LHCN-M2 (cell line): Measurements from ENCODE around the gene CCDC148. TPM values are rescaled to one million over a fixed set of nuclear protein-coding genes. Genes with fewer than 3 reads are reported as not detected.
A peak's percentile ranks its signal among the peaks of the same experiment; 100 is the strongest.
"Not testable (repeated sequence)": the region's sequence is repeated elsewhere in the genome, so short reads cannot be mapped to it uniquely, and the experiment has no call there.

Source experiments
- DNase-seq: peaks from one replicate; pipeline ENCODE4 v3.0.0-alpha.2; 2012; ENCODE audit warnings: low read depth
- total RNA-seq: library from RNA; depleted of rRNA; stranded (reverse); fragments of >200 nt; gene quantifications from 2 replicates; pipeline ENCODE4 v1.2.3, GENCODE V29; 2014

The CCDC148 gene
- total RNA-seq, 1 experiment from 2014 or later: 0.29 TPM

DNA sequence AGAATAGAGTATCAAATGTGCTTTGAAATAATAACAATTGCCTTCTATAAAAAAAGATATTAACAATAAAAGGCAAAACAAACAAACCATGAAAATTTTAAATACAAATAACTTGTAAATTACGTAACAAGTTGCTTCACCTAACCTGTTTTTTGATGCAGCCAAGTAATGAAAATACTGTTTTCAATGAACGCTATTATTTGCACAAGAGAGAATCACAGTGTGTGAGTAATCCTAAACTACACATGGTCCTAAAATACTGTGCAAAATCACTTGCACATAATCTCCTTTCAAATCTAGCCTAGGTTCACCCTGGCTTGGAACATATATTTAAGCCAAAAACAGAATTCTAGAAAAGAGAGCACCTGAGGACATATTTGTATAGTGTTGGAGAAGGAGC is 98.9 kb downstream of the CCDC148 start:
- no peak for DNase-seq

- no peak for DNase-seq
Observed at GRCh38 chr2:158357122-158357521, 99.4 kb downstream of the CCDC148 start.

- DNase-seq: not testable (repeated sequence)
Observed at GRCh38 chr2:158351466-158351816, 105.1 kb downstream of the CCDC148 start.

GRCh38 chr2:158350751-158351465 is 105.6 kb downstream of the CCDC148 start:
- DNase-seq: not testable (repeated sequence)

GRCh38 chr2:158346032-158346431 is 110.5 kb downstream of the CCDC148 start:
- no peak for DNase-seq

GRCh38 chr2:158339513-158339912 is 117.0 kb downstream of the CCDC148 start:
- no peak for DNase-seq

- DNase-seq: no peak
Observed at GRCh38 chr2:158337018-158337417, 119.5 kb downstream of the CCDC148 start.

DNA sequence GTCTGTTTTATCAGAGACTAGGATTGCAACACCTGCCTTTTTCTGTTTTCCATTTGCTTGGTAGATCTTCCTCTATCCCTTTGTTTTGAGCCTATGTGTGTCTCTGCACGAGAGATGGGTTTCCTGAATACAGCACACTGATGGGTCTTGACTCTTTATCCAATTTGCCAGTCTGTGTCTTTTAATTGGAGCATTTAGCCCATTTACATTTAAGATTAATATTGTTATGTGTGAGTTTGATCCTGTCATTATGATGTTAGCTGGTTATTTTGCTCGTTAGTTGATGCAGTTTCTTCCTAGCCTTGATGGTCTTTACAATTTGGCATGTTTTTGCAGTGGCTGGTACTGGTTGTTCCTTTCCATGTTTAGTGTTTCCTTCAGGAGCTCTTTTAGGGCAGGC is 124.8 kb downstream of the CCDC148 start:
- DNase-seq: not testable (repeated sequence)

GRCh38 chr2:158325782-158326340 is 130.7 kb downstream of the CCDC148 start:
- DNase-seq: no peak

DNA sequence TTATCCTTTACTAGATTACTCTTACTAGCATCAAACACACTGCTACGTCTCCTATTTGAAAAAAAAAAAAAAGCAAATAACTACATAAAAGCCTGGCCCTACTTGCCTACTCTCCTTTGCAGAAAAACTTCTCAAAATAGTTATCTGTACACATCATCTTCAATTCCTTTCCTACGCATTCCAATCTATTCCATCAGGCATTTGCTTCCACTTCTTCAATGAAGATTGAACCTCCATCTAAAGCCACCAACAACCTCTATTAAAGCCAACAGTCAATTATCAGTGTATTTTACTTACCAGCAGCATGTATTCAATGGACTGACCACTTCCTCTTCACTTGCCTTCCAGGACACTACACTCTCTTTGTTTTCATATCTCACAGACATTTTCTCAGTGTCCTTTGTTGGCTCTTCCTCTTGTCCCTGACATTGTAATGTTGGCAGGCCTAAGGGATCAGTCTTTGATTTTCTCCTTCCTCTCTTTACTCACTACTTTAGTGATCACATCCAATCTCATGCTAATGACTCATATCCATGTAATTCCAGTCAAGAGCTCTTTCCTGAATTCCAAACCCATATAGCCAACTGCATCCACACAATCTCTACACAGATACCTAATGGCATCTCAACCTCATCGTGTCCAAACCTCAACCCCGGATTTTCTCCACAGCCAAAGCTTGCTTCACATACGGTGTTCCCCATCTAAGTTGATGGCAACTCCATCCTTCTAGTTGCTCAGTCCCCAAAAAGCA is 131.3 kb downstream of the CCDC148 start:
- DNase-seq: peak; percentile 46

- DNase-seq: no peak
Observed at GRCh38 chr2:158323381-158323780, 133.2 kb downstream of the CCDC148 start.

GRCh38 chr2:158321264-158321663 is 135.3 kb downstream of the CCDC148 start:
- DNase-seq: peak; percentile 34

DNA sequence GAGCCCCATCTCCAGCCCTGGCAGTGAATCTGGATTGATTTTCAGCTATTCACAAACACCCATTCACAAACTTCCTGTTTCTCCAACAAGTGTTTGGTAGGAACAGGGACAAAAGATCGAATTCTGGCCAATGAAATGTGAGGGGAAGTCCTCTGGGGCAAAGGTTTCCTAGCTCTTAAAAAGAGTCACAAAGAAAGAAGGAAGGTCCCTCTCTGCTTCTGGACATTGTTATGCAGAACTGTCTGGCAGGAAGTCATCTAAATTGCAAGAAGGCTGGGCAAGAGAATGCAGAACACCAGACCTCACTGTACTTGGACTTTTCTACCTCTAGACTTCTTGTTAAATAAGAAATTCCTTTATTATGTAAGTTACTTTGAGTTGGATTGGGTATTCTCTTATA is 137.3 kb downstream of the CCDC148 start:
- DNase-seq: no peak

GRCh38 chr2:158317642-158318041 is 138.9 kb downstream of the CCDC148 start:
- DNase-seq: no peak

DNA sequence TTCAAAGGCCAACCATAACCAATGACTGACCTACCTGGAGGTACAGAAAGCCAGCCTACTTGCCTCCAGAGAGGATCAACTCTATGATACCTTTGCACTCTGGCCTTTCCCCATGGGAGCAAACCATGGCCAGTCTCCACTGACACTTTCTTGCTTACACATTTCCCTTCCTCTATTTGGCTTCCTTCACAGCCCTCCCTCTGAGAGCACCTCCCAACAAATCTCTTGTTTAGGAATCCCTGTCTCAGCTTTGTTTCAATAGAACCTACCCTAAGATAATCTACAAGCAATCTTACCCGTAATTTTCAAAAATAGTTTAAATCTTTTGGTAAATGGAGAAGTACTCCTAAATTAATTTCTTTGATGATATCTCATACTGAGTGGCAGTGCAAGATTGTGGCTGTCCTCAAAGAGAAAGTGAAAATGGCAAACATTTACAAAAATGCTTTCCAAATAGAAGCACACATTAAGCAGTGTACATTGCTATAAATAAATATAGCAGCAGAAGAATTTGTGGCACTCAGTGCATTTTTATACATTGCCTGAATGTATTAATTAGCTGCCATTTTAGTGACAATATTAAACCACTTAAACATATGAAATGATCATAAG is 140.6 kb downstream of the CCDC148 start:
- DNase-seq: no peak

GRCh38 chr2:158315000-158315399 is 141.6 kb downstream of the CCDC148 start:
- no peak for DNase-seq

GRCh38 chr2:158313734-158314133 is 142.8 kb downstream of the CCDC148 start:
- DNase-seq: no peak

- DNase-seq: no peak
Observed at GRCh38 chr2:158312981-158313380, 143.6 kb downstream of the CCDC148 start.

- not testable (repeated sequence) for DNase-seq
Observed at GRCh38 chr2:158310407-158310806, 146.1 kb downstream of the CCDC148 start.

DNA sequence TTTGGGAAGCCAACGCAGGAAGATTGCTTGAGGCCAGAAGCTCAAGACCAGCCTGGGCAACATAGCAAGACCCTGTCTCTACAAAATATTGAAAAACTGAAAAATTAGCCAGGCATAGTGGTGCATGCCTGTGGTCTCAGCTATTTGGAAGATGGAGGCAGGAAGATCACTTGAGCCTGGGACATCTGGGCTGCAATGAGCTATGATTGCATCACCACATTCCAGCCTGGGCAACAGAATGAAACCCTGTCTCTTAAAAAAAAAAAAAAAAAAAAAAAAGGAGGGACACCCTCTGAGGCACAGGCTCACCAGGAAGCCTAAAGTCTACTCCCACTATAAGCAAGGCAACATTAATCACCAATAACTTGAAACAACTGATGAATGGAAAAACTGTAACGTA is 151.1 kb downstream of the CCDC148 start:
- peak; percentile 12 for DNase-seq

DNA sequence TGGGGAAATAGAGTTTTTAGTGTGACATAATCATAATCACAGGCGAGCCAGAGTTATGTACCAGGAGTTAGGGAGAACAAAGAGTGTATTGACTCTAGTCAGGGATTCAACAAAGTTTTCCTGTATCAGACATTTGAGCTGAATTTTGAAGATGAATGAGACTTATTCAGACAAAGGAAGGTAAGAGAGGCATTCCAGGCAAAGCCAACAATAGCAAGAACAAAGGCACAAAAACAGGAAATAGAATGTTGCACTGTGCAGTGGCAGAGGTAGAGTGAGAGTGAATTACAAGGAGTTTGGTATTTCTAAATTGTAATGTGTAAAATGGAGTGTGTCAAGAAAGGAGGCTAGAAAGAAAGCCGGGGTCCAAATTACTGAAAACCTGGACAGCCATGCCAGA is 156.2 kb downstream of the CCDC148 start:
- no peak for DNase-seq

DNA sequence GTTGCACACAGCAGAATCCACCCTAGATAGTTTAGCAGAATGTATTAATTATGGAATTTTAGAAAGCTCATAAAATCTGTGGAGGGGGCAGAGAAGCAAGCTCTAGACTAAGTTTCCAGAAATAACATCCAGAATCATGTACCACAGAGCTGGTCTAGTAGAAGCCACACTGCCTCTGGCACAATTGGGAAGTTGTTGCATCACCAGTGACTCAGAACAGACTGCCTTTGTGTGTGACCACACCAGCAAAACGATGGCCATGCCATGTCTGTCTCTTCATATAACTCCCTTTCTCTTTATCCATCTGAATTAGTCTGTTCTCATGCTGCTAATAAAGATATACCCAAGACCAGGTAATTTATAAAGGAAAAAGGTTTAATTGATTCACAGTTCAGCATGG is 158.9 kb downstream of the CCDC148 start:
- peak; percentile 52 for DNase-seq
